WTC11 (cell line): ENCODE data around the gene APOBEC3B. TPM values are rescaled to one million over a fixed set of nuclear protein-coding genes. Genes with fewer than 3 reads are reported as not detected.

Source experiments
- ATAC-seq: fragments of 200-7000 bp; cut with Tn5 transposase; 2 replicates; pipeline ENCODE4 v1.10.0; 2021; ENCODE audit warnings: mild to moderate bottlenecking, moderate library complexity
- CTCF ChIA-PET: fragments of 300-600 bp; sonication (Branson Sonifier 250); formaldehyde crosslinking; loops from one replicate; lab custom pipeline; 2021; ENCODE audit warnings: antibody characterized with exemption; lab: Charles Lee
- POLR2A ChIA-PET: fragments of 350-600 bp; sonication (Branson Sonifier 250); formaldehyde crosslinking; loops from one replicate; lab custom pipeline; 2021; ENCODE audit warnings: antibody characterized with exemption; lab: Charles Lee
- DNase-seq: peaks from one replicate; pipeline ENCODE4 v3.0.0; 2021; ENCODE audit warnings: low spot score
- H3K27ac Mint-ChIP-seq: 2 replicates; pipeline ENCODE4 v1.8.0; 2021; ENCODE audit warnings: mixed read lengths
- H3K27me3 Mint-ChIP-seq: 2 replicates; pipeline ENCODE4 v1.8.0; 2021; ENCODE audit warnings: low read depth, mild to moderate bottlenecking, moderate library complexity, mixed read lengths
- H3K36me3 Mint-ChIP-seq: 2 replicates; pipeline ENCODE4 v1.8.0; 2021; ENCODE audit warnings: mixed read lengths
- H3K4me1 Mint-ChIP-seq: 2 replicates; pipeline ENCODE4 v1.8.0; 2022; ENCODE audit warnings: mixed read lengths
- H3K4me3 Mint-ChIP-seq: 2 replicates; pipeline ENCODE4 v1.8.0; 2021; ENCODE audit warnings: mild to moderate bottlenecking, moderate library complexity, mixed read lengths
- H3K9me3 Mint-ChIP-seq: 2 replicates; pipeline ENCODE4 v1.8.0; 2021; ENCODE audit warnings: mixed read lengths
- CREM ChIP-seq: sonication (generic); formaldehyde crosslinking; IDR thresholded peaks from 2 replicates; pipeline ENCODE4 v1.8.1; 2022; ENCODE audit warnings: mild to moderate bottlenecking, missing genetic modification reagents, moderate library complexity
- ESRRA ChIP-seq: sonication (generic); formaldehyde crosslinking; IDR thresholded peaks from 2 replicates; pipeline ENCODE4 v1.8.1; 2022; ENCODE audit warnings: mild to moderate bottlenecking, missing genetic modification reagents, borderline replicate concordance
- ETV6 ChIP-seq: sonication (generic); formaldehyde crosslinking; IDR thresholded peaks from 2 replicates; pipeline ENCODE4 v1.8.1; 2022; ENCODE audit warnings: mild to moderate bottlenecking, missing genetic modification reagents
- FOXK1 ChIP-seq: sonication (generic); formaldehyde crosslinking; IDR thresholded peaks from 2 replicates; pipeline ENCODE4 v1.8.0; 2022; ENCODE audit warnings: mild to moderate bottlenecking, moderate library complexity, missing genetic modification reagents
- FOXP1 ChIP-seq: sonication (generic); formaldehyde crosslinking; IDR thresholded peaks from 2 replicates; pipeline ENCODE4 v1.8.0; 2022; ENCODE audit warnings: missing genetic modification reagents, mild to moderate bottlenecking, moderate library complexity, borderline replicate concordance
- GABPB1 ChIP-seq: sonication (generic); formaldehyde crosslinking; IDR thresholded peaks from 2 replicates; pipeline ENCODE4 v1.8.1; 2023; ENCODE audit warnings: mild to moderate bottlenecking, missing genetic modification reagents
- MXD4 ChIP-seq: fragments of 250-450 bp; sonication (Bioruptor Pico); IDR thresholded peaks from 2 replicates; pipeline ENCODE4 v1.8.0; 2021; ENCODE audit warnings: mild to moderate bottlenecking, moderate library complexity, borderline replicate concordance
- MYBL2 ChIP-seq: sonication (generic); formaldehyde crosslinking; IDR thresholded peaks from 2 replicates; pipeline ENCODE4 v1.8.1; 2023; ENCODE audit warnings: mild to moderate bottlenecking, moderate library complexity, missing genetic modification reagents
- NFATC4 ChIP-seq: fragments of 250-450 bp; sonication (Bioruptor Pico); IDR thresholded peaks from 2 replicates; pipeline ENCODE4 v1.9.0; 2021; ENCODE audit warnings: mild to moderate bottlenecking
- RORB ChIP-seq: fragments of 250-450 bp; sonication (Bioruptor Pico); IDR thresholded peaks from 2 replicates; pipeline ENCODE4 v1.9.0; 2021; ENCODE audit warnings: mild to moderate bottlenecking
- SMAD3 ChIP-seq: sonication (generic); formaldehyde crosslinking; IDR thresholded peaks from 2 replicates; pipeline ENCODE4 v1.8.0; 2022; ENCODE audit warnings: missing genetic modification reagents, mild to moderate bottlenecking, borderline replicate concordance
- SP1 ChIP-seq: sonication (generic); formaldehyde crosslinking; conservative IDR thresholded peaks from 2 replicates; pipeline ENCODE4 v1.8.1; 2022; ENCODE audit warnings: missing genetic modification reagents
- ZNF121 ChIP-seq: sonication (generic); formaldehyde crosslinking; IDR thresholded peaks from 2 replicates; pipeline ENCODE4 v1.8.0; 2023; ENCODE audit warnings: missing genetic modification reagents
- ZNF232 ChIP-seq: sonication (generic); formaldehyde crosslinking; IDR thresholded peaks from 2 replicates; pipeline ENCODE4 v1.8.0; 2022; ENCODE audit warnings: mild to moderate bottlenecking, missing genetic modification reagents
- ZNF263 ChIP-seq: sonication (generic); formaldehyde crosslinking; IDR thresholded peaks from 2 replicates; pipeline ENCODE4 v1.8.1; 2022; ENCODE audit warnings: low read depth, mild to moderate bottlenecking, moderate library complexity, missing genetic modification reagents
- ZNF416 ChIP-seq: fragments of 250-450 bp; sonication (Bioruptor Pico); IDR thresholded peaks from 2 replicates; pipeline ENCODE4 v1.9.0; 2021; ENCODE audit warnings: mild to moderate bottlenecking, inconsistent platforms
- ZNF423 ChIP-seq: fragments of 250-450 bp; sonication (Bioruptor Pico); IDR thresholded peaks from 2 replicates; pipeline ENCODE4 v2.1.2; 2022; ENCODE audit warnings: mild to moderate bottlenecking, moderate library complexity
- ZNF671 ChIP-seq: fragments of 250-450 bp; sonication (Bioruptor Pico); IDR thresholded peaks from 2 replicates; pipeline ENCODE4 v1.8.0; 2021; ENCODE audit warnings: mild to moderate bottlenecking
- total RNA-seq: library from RNA; stranded (reverse); gene quantifications from 3 replicates; pipeline ENCODE4 v1.2.3, GENCODE V29; 2021
- TF ChIP-seq, protein P1 (sequence below): sonication (generic); formaldehyde crosslinking; IDR thresholded peaks from 2 replicates; pipeline ENCODE4 v1.8.1; 2023; ENCODE audit warnings: mild to moderate bottlenecking, moderate library complexity, missing genetic modification reagents
- TF ChIP-seq, protein P2 (sequence below): fragments of 250-450 bp; sonication (Bioruptor Pico); IDR thresholded peaks from 2 replicates; pipeline ENCODE4 v1.9.0; 2021; ENCODE audit warnings: mild to moderate bottlenecking
- TF ChIP-seq, protein P3 (sequence below): sonication (generic); formaldehyde crosslinking; IDR thresholded peaks from 2 replicates; pipeline ENCODE4 v1.8.1; 2022; ENCODE audit warnings: mild to moderate bottlenecking, missing genetic modification reagents, moderate library complexity, borderline replicate concordance
- TF ChIP-seq, protein P4 (sequence below): sonication (generic); formaldehyde crosslinking; IDR thresholded peaks from 2 replicates; pipeline ENCODE4 v1.8.1; 2022; ENCODE audit warnings: mild to moderate bottlenecking, moderate library complexity, missing genetic modification reagents
- TF ChIP-seq, protein P5 (sequence below): fragments of 200-600 bp; IDR thresholded peaks from 2 replicates; pipeline ENCODE4 v1.8.0; 2022; ENCODE audit warnings: antibody characterized with exemption

APOBEC3B gene
- total RNA-seq, 1 experiment from 2014 or later: 4.0 TPM

DNA sequence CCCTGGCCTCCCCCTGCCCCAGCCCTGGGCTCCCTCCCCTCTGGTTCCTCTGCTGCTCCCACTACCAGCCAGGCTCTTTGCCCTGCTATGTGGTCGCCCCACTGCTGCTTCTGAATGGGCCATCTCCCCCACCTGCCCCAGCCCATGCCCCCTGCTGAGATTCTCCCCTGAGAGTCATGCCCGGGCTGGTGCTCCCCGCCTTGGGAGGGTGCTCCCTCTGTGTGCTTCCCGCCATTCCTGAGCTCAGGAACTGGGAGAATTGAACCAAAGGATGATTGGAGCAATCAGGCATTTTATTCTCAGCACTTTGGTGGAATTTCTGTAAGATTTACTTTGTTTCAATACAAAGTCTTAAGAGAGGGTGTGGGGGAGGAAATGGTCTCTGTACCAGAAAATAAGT, 45.6 kb downstream of the APOBEC3B start:
- H3K4me3 Mint-ChIP-seq: no peak overlapping the region
- H3K4me1 Mint-ChIP-seq: peaks cover 55% of the 10 kb centered on the region
- H3K27me3 Mint-ChIP-seq: no peaks in the 10 kb centered on the region
- H3K36me3 Mint-ChIP-seq: peaks cover 6% of the 10 kb centered on the region
- ChIA-PET POLR2A (interaction anchor here (1.4 kb wide), 1 partner anchor 13 kb away, joined by 3 read pairs; the partner anchor contains the start of gene APOBEC3C), CTCF (interaction anchor here (0.7 to 2.0 kb wide), 2 partner anchors 13 to 108 kb away, joined by 3 to 4 read pairs; partner anchors contain the start of gene APOBEC3F)
- H3K9me3 Mint-ChIP-seq: no peaks in the 10 kb centered on the region
- DNase-seq: no peak
- H3K27ac Mint-ChIP-seq: peak overlapping the region; percentile 57
- TF ChIP-seq MXD4 (CRISPR knock-in tag) (no peak), ZNF263 (CRISPR knock-in tag) (peak; percentile 95)
- no peak for ATAC-seq

DNA sequence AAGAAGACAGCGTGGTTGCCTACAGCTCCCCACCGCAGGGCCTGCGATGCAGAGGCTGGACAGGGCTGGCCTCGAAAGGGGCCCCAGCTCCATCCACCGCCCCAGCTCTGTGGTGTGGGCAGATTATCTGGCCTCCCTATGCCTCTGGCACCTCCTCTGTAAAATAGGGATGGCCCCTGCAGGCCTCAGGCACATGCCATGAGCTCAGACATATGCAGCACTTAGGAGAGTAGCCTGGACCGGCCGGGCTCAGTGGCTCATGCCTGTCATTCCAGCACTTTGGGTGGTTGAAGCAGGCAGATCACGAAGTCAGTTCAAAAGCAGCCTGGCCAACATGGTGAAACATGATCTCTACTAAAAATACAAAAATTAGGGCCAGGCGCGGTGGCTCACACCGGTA, 46.1 kb downstream of the APOBEC3B start:
- H3K4me3 Mint-ChIP-seq: no peak overlapping the region
- no peak for ATAC-seq
- H3K27ac Mint-ChIP-seq: peak overlapping the region; percentile 57
- ChIA-PET POLR2A (interaction anchor here (1.4 kb wide), 1 partner anchor 14 kb away, joined by 3 read pairs; the partner anchor contains the start of gene APOBEC3C), CTCF (interaction anchor here (0.7 to 2.0 kb wide), 2 partner anchors 12 to 107 kb away, joined by 3 to 4 read pairs; partner anchors contain the start of gene APOBEC3F)
- DNase-seq: no peak
- H3K9me3 Mint-ChIP-seq: no peaks in the 10 kb centered on the region
- H3K36me3 Mint-ChIP-seq: peaks cover 11% of the 10 kb centered on the region
- no peaks in the 10 kb centered on the region for H3K27me3 Mint-ChIP-seq
- TF ChIP-seq NFATC4 (CRISPR knock-in tag) (no peak), ZNF423 (CRISPR knock-in tag) (no peak), RORB (CRISPR knock-in tag) (no peak), FOXK1 (CRISPR knock-in tag) (no peak), GABPB1 (CRISPR knock-in tag) (no peak), SP1 (CRISPR knock-in tag) (no peak), SMAD3 (CRISPR knock-in tag) (no peak), ZNF121 (no peak), ZNF232 (no peak), FOXP1 (no peak), ZNF671 (CRISPR knock-in tag) (no peak), ESRRA (CRISPR knock-in tag) (no peak), ETV6 (CRISPR knock-in tag) (no peak)
- TF ChIP-seq, protein P1, sequence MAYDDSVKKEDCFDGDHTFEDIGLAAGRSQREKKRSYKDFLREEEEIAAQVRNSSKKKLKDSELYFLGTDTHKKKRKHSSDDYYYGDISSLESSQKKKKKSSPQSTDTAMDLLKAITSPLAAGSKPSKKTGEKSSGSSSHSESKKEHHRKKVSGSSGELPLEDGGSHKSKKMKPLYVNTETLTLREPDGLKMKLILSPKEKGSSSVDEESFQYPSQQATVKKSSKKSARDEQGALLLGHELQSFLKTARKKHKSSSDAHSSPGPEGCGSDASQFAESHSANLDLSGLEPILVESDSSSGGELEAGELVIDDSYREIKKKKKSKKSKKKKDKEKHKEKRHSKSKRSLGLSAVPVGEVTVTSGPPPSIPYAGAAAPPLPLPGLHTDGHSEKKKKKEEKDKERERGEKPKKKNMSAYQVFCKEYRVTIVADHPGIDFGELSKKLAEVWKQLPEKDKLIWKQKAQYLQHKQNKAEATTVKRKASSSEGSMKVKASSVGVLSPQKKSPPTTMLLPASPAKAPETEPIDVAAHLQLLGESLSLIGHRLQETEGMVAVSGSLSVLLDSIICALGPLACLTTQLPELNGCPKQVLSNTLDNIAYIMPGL (CRISPR knock-in tag): no peak
- TF ChIP-seq, protein P2, sequence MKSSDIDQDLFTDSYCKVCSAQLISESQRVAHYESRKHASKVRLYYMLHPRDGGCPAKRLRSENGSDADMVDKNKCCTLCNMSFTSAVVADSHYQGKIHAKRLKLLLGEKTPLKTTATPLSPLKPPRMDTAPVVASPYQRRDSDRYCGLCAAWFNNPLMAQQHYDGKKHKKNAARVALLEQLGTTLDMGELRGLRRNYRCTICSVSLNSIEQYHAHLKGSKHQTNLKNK (CRISPR knock-in tag): no peak
- TF ChIP-seq, protein P3, sequence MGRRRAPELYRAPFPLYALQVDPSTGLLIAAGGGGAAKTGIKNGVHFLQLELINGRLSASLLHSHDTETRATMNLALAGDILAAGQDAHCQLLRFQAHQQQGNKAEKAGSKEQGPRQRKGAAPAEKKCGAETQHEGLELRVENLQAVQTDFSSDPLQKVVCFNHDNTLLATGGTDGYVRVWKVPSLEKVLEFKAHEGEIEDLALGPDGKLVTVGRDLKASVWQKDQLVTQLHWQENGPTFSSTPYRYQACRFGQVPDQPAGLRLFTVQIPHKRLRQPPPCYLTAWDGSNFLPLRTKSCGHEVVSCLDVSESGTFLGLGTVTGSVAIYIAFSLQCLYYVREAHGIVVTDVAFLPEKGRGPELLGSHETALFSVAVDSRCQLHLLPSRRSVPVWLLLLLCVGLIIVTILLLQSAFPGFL: no peak
- TF ChIP-seq, protein P4, sequence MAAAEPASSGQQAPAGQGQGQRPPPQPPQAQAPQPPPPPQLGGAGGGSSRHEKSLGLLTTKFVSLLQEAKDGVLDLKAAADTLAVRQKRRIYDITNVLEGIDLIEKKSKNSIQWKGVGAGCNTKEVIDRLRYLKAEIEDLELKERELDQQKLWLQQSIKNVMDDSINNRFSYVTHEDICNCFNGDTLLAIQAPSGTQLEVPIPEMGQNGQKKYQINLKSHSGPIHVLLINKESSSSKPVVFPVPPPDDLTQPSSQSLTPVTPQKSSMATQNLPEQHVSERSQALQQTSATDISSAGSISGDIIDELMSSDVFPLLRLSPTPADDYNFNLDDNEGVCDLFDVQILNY: no peak
- peaks cover 57% of the 10 kb centered on the region for H3K4me1 Mint-ChIP-seq

DNA sequence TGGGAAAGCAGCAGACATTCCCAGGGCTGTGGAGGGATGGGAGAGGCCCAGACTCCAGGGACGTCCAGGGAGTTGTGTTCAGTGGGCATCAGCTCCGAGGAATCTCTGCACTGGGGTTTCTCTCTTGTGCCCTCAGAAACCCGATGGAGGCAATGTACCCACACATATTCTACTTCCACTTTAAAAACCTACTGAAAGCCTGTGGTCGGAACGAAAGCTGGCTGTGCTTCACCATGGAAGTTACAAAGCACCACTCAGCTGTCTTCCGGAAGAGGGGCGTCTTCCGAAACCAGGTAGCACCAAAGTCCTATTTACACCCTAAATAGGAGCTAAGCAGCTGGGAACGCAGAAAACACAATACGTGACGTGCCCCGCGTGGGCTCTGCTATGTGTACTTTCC, 47.1 kb downstream of the APOBEC3B start:
- peaks cover 8% of the 10 kb centered on the region; the same call in 1 of the 2 replicates for H3K36me3 Mint-ChIP-seq
- ATAC-seq: no peak
- CTCF ChIA-PET: interaction anchor here (2.0 kb wide), 1 partner anchor 106 kb away, joined by 4 read pairs; no protein-coding TSS in a partner anchor
- POLR2A ChIA-PET: interaction anchor here (1.4 kb wide), 1 partner anchor 15 kb away, joined by 3 read pairs; the partner anchor contains the start of gene APOBEC3C
- H3K27me3 Mint-ChIP-seq: no peaks in the 10 kb centered on the region
- TF ChIP-seq, protein P5, sequence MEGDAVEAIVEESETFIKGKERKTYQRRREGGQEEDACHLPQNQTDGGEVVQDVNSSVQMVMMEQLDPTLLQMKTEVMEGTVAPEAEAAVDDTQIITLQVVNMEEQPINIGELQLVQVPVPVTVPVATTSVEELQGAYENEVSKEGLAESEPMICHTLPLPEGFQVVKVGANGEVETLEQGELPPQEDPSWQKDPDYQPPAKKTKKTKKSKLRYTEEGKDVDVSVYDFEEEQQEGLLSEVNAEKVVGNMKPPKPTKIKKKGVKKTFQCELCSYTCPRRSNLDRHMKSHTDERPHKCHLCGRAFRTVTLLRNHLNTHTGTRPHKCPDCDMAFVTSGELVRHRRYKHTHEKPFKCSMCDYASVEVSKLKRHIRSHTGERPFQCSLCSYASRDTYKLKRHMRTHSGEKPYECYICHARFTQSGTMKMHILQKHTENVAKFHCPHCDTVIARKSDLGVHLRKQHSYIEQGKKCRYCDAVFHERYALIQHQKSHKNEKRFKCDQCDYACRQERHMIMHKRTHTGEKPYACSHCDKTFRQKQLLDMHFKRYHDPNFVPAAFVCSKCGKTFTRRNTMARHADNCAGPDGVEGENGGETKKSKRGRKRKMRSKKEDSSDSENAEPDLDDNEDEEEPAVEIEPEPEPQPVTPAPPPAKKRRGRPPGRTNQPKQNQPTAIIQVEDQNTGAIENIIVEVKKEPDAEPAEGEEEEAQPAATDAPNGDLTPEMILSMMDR: no peak
- TF ChIP-seq ZNF416 (no peak), MYBL2 (no peak), CREM (CRISPR knock-in tag) (no peak), FOXK1 (CRISPR knock-in tag) (no peak), NFATC4 (CRISPR knock-in tag) (no peak)
- H3K4me1 Mint-ChIP-seq: peaks cover 60% of the 10 kb centered on the region
- H3K4me3 Mint-ChIP-seq: no peak overlapping the region
- H3K27ac Mint-ChIP-seq: no peak overlapping the region
- DNase-seq: no peak
- no peaks in the 10 kb centered on the region for H3K9me3 Mint-ChIP-seq
